Tibial nerve (tissue), 3 donors: ENCODE measurements around the gene ANKH.

Experiments used
- POLR2A ChIP-seq, 2 donors: fragments of 450-650 bp; IDR thresholded peaks; one replicate each; pipeline ENCODE4 v1.6.1; 2017; ENCODE audit warnings: antibody characterized with exemption in 2 of 2, mild to moderate bottlenecking in 2 of 2, moderate library complexity in 2 of 2
- TF ChIP-seq, protein P1 (sequence below), 5 experiments: fragments of 200-600 bp in 3 of 5; fragments of 450-650 bp in 2 of 5; sonication (generic) in 3 of 5; IDR thresholded peaks; one replicate each; pipeline ENCODE4 v1.5.1; 2016 to 2019; ENCODE audit warnings: antibody characterized with exemption in 5 of 5, mild to moderate bottlenecking in 3 of 5, moderate library complexity in 2 of 5

DNA sequence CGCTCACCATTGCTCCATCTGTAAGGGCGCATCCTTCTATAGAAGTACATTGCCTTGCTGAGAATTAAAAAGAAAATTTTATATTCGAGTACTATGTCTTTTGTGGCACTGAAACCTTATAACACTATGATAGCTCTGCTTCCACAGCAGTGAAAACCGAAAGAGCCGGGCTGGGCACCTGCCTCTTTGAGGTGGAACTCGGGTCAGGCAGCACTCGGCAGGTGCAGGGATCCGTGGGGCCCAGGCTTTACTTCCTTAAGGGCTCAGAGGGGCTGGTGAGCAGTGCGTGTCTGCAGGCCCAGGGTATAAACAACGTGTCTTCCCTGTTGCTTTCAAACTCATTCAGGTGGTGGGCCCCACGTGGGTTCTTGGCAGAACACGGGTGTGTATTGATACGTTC lies 137.2 kb downstream of the ANKH start:
- TF ChIP-seq, protein P1, sequence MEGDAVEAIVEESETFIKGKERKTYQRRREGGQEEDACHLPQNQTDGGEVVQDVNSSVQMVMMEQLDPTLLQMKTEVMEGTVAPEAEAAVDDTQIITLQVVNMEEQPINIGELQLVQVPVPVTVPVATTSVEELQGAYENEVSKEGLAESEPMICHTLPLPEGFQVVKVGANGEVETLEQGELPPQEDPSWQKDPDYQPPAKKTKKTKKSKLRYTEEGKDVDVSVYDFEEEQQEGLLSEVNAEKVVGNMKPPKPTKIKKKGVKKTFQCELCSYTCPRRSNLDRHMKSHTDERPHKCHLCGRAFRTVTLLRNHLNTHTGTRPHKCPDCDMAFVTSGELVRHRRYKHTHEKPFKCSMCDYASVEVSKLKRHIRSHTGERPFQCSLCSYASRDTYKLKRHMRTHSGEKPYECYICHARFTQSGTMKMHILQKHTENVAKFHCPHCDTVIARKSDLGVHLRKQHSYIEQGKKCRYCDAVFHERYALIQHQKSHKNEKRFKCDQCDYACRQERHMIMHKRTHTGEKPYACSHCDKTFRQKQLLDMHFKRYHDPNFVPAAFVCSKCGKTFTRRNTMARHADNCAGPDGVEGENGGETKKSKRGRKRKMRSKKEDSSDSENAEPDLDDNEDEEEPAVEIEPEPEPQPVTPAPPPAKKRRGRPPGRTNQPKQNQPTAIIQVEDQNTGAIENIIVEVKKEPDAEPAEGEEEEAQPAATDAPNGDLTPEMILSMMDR (IDR thresholded peaks at IDR 0.05): no peak
- TF ChIP-seq POLR2A (IDR thresholded peaks at IDR 0.05): no peak
